Heart left ventricle (tissue), 16 donors: ENCODE measurements around the gene RTP2. TPM values are rescaled to one million over a fixed set of nuclear protein-coding genes. Genes with fewer than 3 reads are reported as not detected.

Experiments
- ATAC-seq, 4 donors: fragments of 200-7000 bp; cut with Tn5 transposase; one replicate each; pipeline ENCODE4 v1.9.1; 2020 to 2022; ENCODE audit warnings: moderate library complexity in 4 of 4, mild to moderate bottlenecking in 3 of 4, moderate number of reproducible peaks in 1 of 4
- DNase-seq, 5 donors: peaks; one replicate each; pipeline ENCODE4 v3.0.0-alpha.2; 2020
- H3K27ac ChIP-seq, 12 donors: fragments of 200-600 bp; sonication (generic) in 4 of 12; one replicate each; pipeline versions ENCODE4 v1.5.0 to v1.8.0; 2016 to 2022; ENCODE audit warnings: mild to moderate bottlenecking in 2 of 12
- H3K27me3 ChIP-seq, 9 donors: fragments of 200-600 bp; sonication (generic) in 2 of 9; one replicate each; pipeline versions ENCODE4 v1.5.1 to v1.8.0; 2016 to 2022; ENCODE audit warnings: mild to moderate bottlenecking in 3 of 9
- H3K36me3 ChIP-seq, 9 donors: fragments of 200-600 bp; sonication (generic) in 2 of 9; one replicate each; pipeline versions ENCODE4 v1.5.0 to v1.8.0; 2018 to 2022; ENCODE audit warnings: mild to moderate bottlenecking in 2 of 9
- H3K4me1 ChIP-seq, 12 donors: fragments of 200-600 bp; sonication (generic) in 4 of 12; one replicate each; pipeline versions ENCODE4 v1.5.0 to v1.8.0; 2016 to 2022; ENCODE audit warnings: mild to moderate bottlenecking in 3 of 12
- H3K4me3 ChIP-seq, 12 donors: fragments of 200-600 bp; sonication (generic) in 4 of 12; one replicate each; pipeline versions ENCODE4 v1.5.0 to v1.8.0; 2017 to 2022; ENCODE audit warnings: mild to moderate bottlenecking in 9 of 12, moderate library complexity in 4 of 12
- H3K9me3 ChIP-seq, 12 donors: fragments of 200-600 bp; sonication (generic) in 4 of 12; one replicate each; pipeline versions ENCODE4 v1.5.0 to v1.8.0; 2016 to 2022; ENCODE audit warnings: mild to moderate bottlenecking in 1 of 12
- CTCF ChIP-seq, 12 donors: fragments of 200-600 bp; sonication (generic) in 4 of 12; IDR thresholded peaks; one replicate each; pipeline versions ENCODE4 v1.5.0 to v1.8.0; 2018 to 2022; ENCODE audit warnings: antibody characterized with exemption in 12 of 12, mild to moderate bottlenecking in 5 of 12
- POLR2A ChIP-seq, 2 donors: fragments of 450-650 bp; IDR thresholded peaks; one replicate each; pipeline ENCODE4 v1.6.1; 2017; ENCODE audit warnings: antibody characterized with exemption in 2 of 2, mild to moderate bottlenecking in 2 of 2, moderate library complexity in 2 of 2
- whole genome bisulfite sequencing, 4 donors: extraction: QIAGEN DNeasy Blood & Tissue Kit in 2 of 4; methylation state at CpG; one replicate each; pipeline versions ENCODE4 v1.1.5 to v1.1.7; 2013 to 2018; 5-methylcytosine and 5-hydroxymethylcytosine counted together
- intact Hi-C, 10 donors: fragments of 100-400 bp; cut with DNase I; formaldehyde crosslinking; loops; one replicate each; pipeline versions ENCODE4 v1.11.1 to v1.14.2; 2022
- polyA plus RNA-seq, 2 donors: library from polyadenylated mRNA; stranded (reverse); fragments of 200-250 nt; gene quantifications; one replicate each; pipeline ENCODE4 v1.2.3, GENCODE V29; 2013
- total RNA-seq, 9 donors: library from RNA; depleted of rRNA in 2 of 9; stranded (reverse); fragments of >200 nt in 2 of 9; fragmentation: NEBNext Ultra II Directional in 3 of 9; extraction: Animal tissue kit (Norgen Biotek cat#: 25700) in 3 of 9; gene quantifications; one replicate each; pipeline versions ENCODE4 v1.1.0 to v1.2.4, GENCODE V29; 2016 to 2023
- donor health status: ischemic (EF 13 %, LVEDD 7.1; RV severe dilation, severe dysfunction).
- donor health status: healthy with polysubstance abuse.
- donor health status: DM: no; HTN: yes; CAD: no.
- donor health status: DM: no; HTN: no; CAD: no.
- donor health status: ischemic (EF 25% LVEDD 6.9; RV normal size, moderate dysfunction).
- donor health status: ischemic (EF 25% LVEDD 5.7; RV mildly dilated, moderate dysfunction).
- donor health status: healthy.
- donor health status: DM: yes; HTN: yes; CAD: no.
- donor health status: ischemic (EF 35%, LVEDD 5.7; RV mildly dilated, moderate dysfunction).
- donor health status: nonischemic (EF 11% LVEDD 7.7; RV severe dilation, severe dysfunction).
- donor health status: DM: yes; HTN: yes; CAD: no.
- donor health status: PGD.
- donor health status: ischemic (EF 29% LVEDD 5.4; RV normal size, mild dysfunction).
- donor health status: nonischemic (EF 23%, LVEDD 6.1; RV moderate dilation, normal function).

RTP2 gene
- total and polyA plus RNA-seq, 11 donors, result not detected

DNA sequence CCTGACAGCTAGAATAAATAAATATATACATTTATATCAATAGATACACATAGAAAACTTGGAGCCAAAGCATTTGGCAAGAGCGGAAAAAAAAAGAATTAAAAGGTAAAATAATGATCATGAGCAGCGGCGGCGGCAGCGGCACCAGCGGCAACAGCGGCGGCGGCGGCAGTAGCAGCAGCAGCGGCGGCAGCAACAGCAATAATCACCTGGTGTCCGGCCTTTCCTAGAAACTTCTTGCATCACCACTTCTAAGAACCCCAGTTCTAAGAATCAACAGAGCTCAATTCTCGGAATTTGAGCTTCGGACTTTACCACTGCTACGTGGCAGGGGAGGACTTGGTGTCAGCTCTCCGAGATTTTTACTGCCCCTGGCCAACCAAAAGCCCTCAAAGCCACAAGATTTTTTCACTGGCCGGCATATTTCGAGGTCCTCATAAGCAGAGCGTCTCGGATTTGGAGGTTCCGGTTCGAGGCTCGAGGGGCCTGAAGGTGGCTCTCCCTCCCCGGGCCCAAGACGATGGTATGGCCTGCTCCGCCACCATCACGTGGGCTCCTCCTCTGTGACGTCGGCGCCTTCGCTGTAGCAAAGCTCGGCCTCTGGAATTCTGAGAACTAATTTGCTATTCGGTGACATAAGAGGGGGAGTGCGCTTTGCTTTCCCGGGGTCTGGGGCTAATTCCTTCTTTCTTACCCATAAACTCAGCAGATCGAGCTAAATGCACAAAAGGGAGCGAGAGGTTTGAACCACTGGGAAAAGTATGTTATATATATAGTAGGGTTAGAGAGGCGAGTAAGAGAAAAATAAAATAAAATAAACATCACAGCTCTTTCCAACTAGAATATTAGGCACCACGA is 43.1 kb upstream of the RTP2 start, which contains the start of gene BCL6:
TSS of gene BCL6 (minus strand) at position 268 of the 858 bp plus-strand sequence. CDS start 11,775 bp downstream, outside the sequence.
- H3K36me3 ChIP-seq, result no peaks in the 10 kb centered on the region
- H3K27me3 ChIP-seq, result no peaks in the 10 kb centered on the region
- 1% methylated on average over 39 to 40 of the region's 40 CpGs for WGBS, 4 donors
- peak within 1 kb of the TSS; percentile 54 to 89 (median 78) for H3K4me3 ChIP-seq
- H3K4me1 ChIP-seq, result peaks cover 0 to 49% (median 14%) of the 10 kb centered on the region in 12 donors
- peak within 1 kb of the TSS; percentile 94 to 100 (median 98) for H3K27ac ChIP-seq
- intact Hi-C loops, result loop anchor here (1.0 to 10.0 kb wide), 28 partner anchors 202 to 1203 kb away; partner anchors contain the start of gene LPP (in 5 of the 10)
- peak; percentile 68 to 84 (median 72) for ATAC-seq
- no peaks in the 10 kb centered on the region for H3K9me3 ChIP-seq
- peak; percentile 94 to 96 (median 94) for DNase-seq
- TF ChIP-seq CTCF (IDR thresholded peaks at IDR 0.05), result peak in 2 of 12 donors; percentile 10 to 13
- peak; percentile 84 to 92 for TF ChIP-seq POLR2A (IDR thresholded peaks at IDR 0.05)

- TF ChIP-seq POLR2A (IDR thresholded peaks at IDR 0.05), result no peak
- no peak for TF ChIP-seq CTCF (IDR thresholded peaks at IDR 0.05)
- WGBS, 4 donors, result 0% methylated on average over 55 of the region's 55 CpGs
- no peaks in the 10 kb centered on the region for H3K36me3 ChIP-seq
- H3K4me3 ChIP-seq, result peak overlapping the region; percentile 54 to 89 (median 78)
- H3K27ac ChIP-seq, result peak overlapping the region; percentile 94 to 100 (median 98)
- DNase-seq, result peak; percentile 62 to 80 (median 70)
- H3K4me1 ChIP-seq, result peaks cover 0 to 47% (median 18%) of the 10 kb centered on the region in 12 donors
- H3K27me3 ChIP-seq, result no peaks in the 10 kb centered on the region
- peak in 3 of 4 donors; percentile 12 to 42 (median 24) for ATAC-seq
- no peaks in the 10 kb centered on the region for H3K9me3 ChIP-seq
- intact Hi-C loops, result loop anchor here (1.0 to 10.0 kb wide), 31 partner anchors 203 to 1403 kb away; partner anchors contain the start of gene LPP (in 7 of the 10)
Observed at GRCh38 chr3:187744169-187745151, 42.1 kb upstream of the RTP2 start.

GRCh38 chr3:187743195-187744141 is 41.1 kb upstream of the RTP2 start:
- Histone ChIP-seq H3K9me3 (no peaks in the 10 kb centered on the region), H3K36me3 (no peaks in the 10 kb centered on the region), H3K27ac (peak overlapping the region; percentile 94 to 100 (median 98)), H3K4me1 (peaks cover 0 to 51% (median 22%) of the 10 kb centered on the region in 12 donors), H3K27me3 (no peaks in the 10 kb centered on the region), H3K4me3 (peak overlapping the region; percentile 54 to 89 (median 78))
- TF ChIP-seq CTCF (IDR thresholded peaks at IDR 0.05) (no peak), POLR2A (IDR thresholded peaks at IDR 0.05) (no peak)
- DNase-seq (peak; percentile 72 to 82 (median 76)), ATAC-seq (peak in 1 of 4 donors; percentile 6)
- intact Hi-C loops, result loop anchor here (1.0 to 10.0 kb wide), 25 partner anchors 239 to 1404 kb away; partner anchors contain the start of gene LPP (in 3 of the 10)
- 1 to 5% (median 4%) methylated on average over 42 to 45 of the region's 45 CpGs for WGBS, 4 donors
